Mucosa of rectum (tissue), 2 donors: Measurements from ENCODE around the gene TSC1.
"Not testable (repeated sequence)": the region's sequence is repeated elsewhere in the genome, so short reads cannot be mapped to it uniquely, and the experiment has no call there.

Experiments
- H3K27ac ChIP-seq, 2 donors: one replicate each; pipeline ENCODE4 v1.7.0; 2013; ENCODE audit warnings: inconsistent platforms in 2 of 2, low read depth in 2 of 2, low read length in 2 of 2
- H3K27me3 ChIP-seq, 2 donors: one replicate each; pipeline ENCODE4 v1.7.0; 2013; ENCODE audit warnings: low read length in 2 of 2; ENCODE audit not compliant: control insufficient read depth in 2 of 2, insufficient read depth in 2 of 2
- H3K36me3 ChIP-seq, 2 donors: one replicate each; pipeline ENCODE4 v1.7.0; 2013; ENCODE audit warnings: low read length in 2 of 2; ENCODE audit not compliant: control insufficient read depth in 2 of 2, insufficient read depth in 2 of 2
- H3K4me1 ChIP-seq, 2 donors: one replicate each; pipeline ENCODE4 v1.7.0; 2013; ENCODE audit warnings: low read length in 2 of 2, mild to moderate bottlenecking in 1 of 2; ENCODE audit not compliant: control insufficient read depth in 2 of 2, insufficient read depth in 2 of 2
- H3K4me3 ChIP-seq, 2 donors: one replicate each; pipeline ENCODE4 v1.7.0; 2013; ENCODE audit warnings: low read length in 2 of 2
- H3K9ac ChIP-seq, 2 donors: one replicate each; pipeline ENCODE4 v1.7.0; 2013; ENCODE audit warnings: low read length in 2 of 2, low read depth in 1 of 2, mild to moderate bottlenecking in 1 of 2
- H3K9me3 ChIP-seq, 2 donors: one replicate each; pipeline ENCODE4 v1.7.0; 2013; ENCODE audit warnings: low read length in 2 of 2; ENCODE audit not compliant: control insufficient read depth in 2 of 2
- donor health status: healthy.
- donor health status: Normal muscosa, but diverticular disease.

TSC1 gene

GRCh38 chr9:132978112-132978450 lies 33.7 kb upstream of the TSC1 start:
- no peak overlapping the region for H3K27ac ChIP-seq
- H3K9me3 ChIP-seq, result no peaks in the 10 kb centered on the region
- no peak overlapping the region for H3K9ac ChIP-seq
- H3K36me3 ChIP-seq, result no peaks in the 10 kb centered on the region
- peaks cover 17 to 25% of the 10 kb centered on the region in 2 donors for H3K27me3 ChIP-seq
- H3K4me1 ChIP-seq, result peaks cover 4 to 6% of the 10 kb centered on the region in 2 donors
- no peak overlapping the region for H3K4me3 ChIP-seq

- no peak overlapping the region for H3K4me3 ChIP-seq
- H3K9me3 ChIP-seq, result no peaks in the 10 kb centered on the region
- peaks cover 8 to 10% of the 10 kb centered on the region in 2 donors for H3K4me1 ChIP-seq
- H3K27me3 ChIP-seq, result peaks cover 17 to 25% of the 10 kb centered on the region in 2 donors
- no peak overlapping the region for H3K9ac ChIP-seq
- no peaks in the 10 kb centered on the region for H3K36me3 ChIP-seq
- H3K27ac ChIP-seq, result no peak overlapping the region
Measured at GRCh38 chr9:132976571-132976970, 32.2 kb upstream of the TSC1 start.

- Histone ChIP-seq H3K4me1 (peaks cover 10 to 14% of the 10 kb centered on the region in 2 donors), H3K4me3 (no peak overlapping the region), H3K27ac (no peak overlapping the region), H3K9ac (no peak overlapping the region), H3K27me3 (peaks cover 17 to 25% of the 10 kb centered on the region in 2 donors), H3K36me3 (no peaks in the 10 kb centered on the region), H3K9me3 (no peaks in the 10 kb centered on the region)
Measured at GRCh38 chr9:132975961-132976360, 31.5 kb upstream of the TSC1 start.

GRCh38 chr9:132973713-132974112 lies 29.3 kb upstream of the TSC1 start:
- Histone ChIP-seq H3K9ac (no peak overlapping the region), H3K27me3 (peaks cover 8% of the 10 kb centered on the region in 2 donors), H3K4me1 (peaks cover 10 to 15% of the 10 kb centered on the region in 2 donors), H3K4me3 (no peak overlapping the region), H3K27ac (no peak overlapping the region), H3K36me3 (no peaks in the 10 kb centered on the region), H3K9me3 (no peaks in the 10 kb centered on the region)

- Histone ChIP-seq H3K9ac (no peak overlapping the region), H3K27me3 (peaks cover 4 to 5% of the 10 kb centered on the region in 2 donors), H3K4me1 (peaks cover 10 to 11% of the 10 kb centered on the region in 2 donors), H3K4me3 (no peak overlapping the region), H3K36me3 (no peaks in the 10 kb centered on the region), H3K27ac (no peak overlapping the region), H3K9me3 (no peaks in the 10 kb centered on the region)
Measured at GRCh38 chr9:132973166-132973565, 28.8 kb upstream of the TSC1 start.

GRCh38 chr9:132970324-132971062 lies 26.1 kb upstream of the TSC1 start:
- Histone ChIP-seq H3K27ac (no peak overlapping the region), H3K27me3 (peaks cover under 1 to 1% of the 10 kb centered on the region in 2 donors), H3K9ac (no peak overlapping the region), H3K4me1 (peaks cover 6 to 11% of the 10 kb centered on the region in 2 donors), H3K4me3 (peak overlapping the region in 1 of 2 donors; percentile 52), H3K36me3 (no peaks in the 10 kb centered on the region), H3K9me3 (no peaks in the 10 kb centered on the region)

- Histone ChIP-seq H3K4me1 (peaks cover 6 to 11% of the 10 kb centered on the region in 2 donors), H3K27ac (no peak overlapping the region), H3K36me3 (no peaks in the 10 kb centered on the region), H3K4me3 (no peak overlapping the region), H3K9ac (no peak overlapping the region), H3K9me3 (no peaks in the 10 kb centered on the region), H3K27me3 (peaks cover 0 to 1% of the 10 kb centered on the region in 2 donors)
Measured at GRCh38 chr9:132969783-132970182, 25.4 kb upstream of the TSC1 start.

- H3K27me3 ChIP-seq, H3K4me1 ChIP-seq, H3K9ac ChIP-seq: not testable (repeated sequence)
Measured at GRCh38 chr9:132967908-132968307, 23.5 kb upstream of the TSC1 start.

GRCh38 chr9:132965478-132965877 lies 21.1 kb upstream of the TSC1 start:
- Histone ChIP-seq H3K9me3 (no peaks in the 10 kb centered on the region), H3K36me3 (no peaks in the 10 kb centered on the region), H3K4me1 (no peaks in the 10 kb centered on the region), H3K27me3 (no peaks in the 10 kb centered on the region), H3K9ac (no peak overlapping the region), H3K4me3 (no peak overlapping the region), H3K27ac (no peak overlapping the region)

More at GRCh38 chr9:132967908-132968307, 23.5 kb upstream of the TSC1 start:
- H3K9me3 ChIP-seq, H3K4me3 ChIP-seq, H3K36me3 ChIP-seq, H3K27ac ChIP-seq: not testable (repeated sequence)

- Histone ChIP-seq H3K27ac (no peak overlapping the region), H3K9ac (no peak overlapping the region)
Measured at GRCh38 chr9:132961002-132961401, 16.6 kb upstream of the TSC1 start.

More at GRCh38 chr9:132961002-132961401, 16.6 kb upstream of the TSC1 start:
- Histone ChIP-seq H3K4me1 (no peaks in the 10 kb centered on the region), H3K27me3 (peaks cover 0 to 2% of the 10 kb centered on the region in 2 donors), H3K9me3 (no peaks in the 10 kb centered on the region), H3K4me3 (no peak overlapping the region), H3K36me3 (no peaks in the 10 kb centered on the region)
